SK-N-SH (cell line): ENCODE measurements around the gene ADGRF4. TPM values are rescaled to one million over a fixed set of nuclear protein-coding genes. Genes with fewer than 3 reads are reported as not detected.

Experiments used
- CTCF ChIA-PET: fragments of 300-600, 350-600 bp; formaldehyde crosslinking; extraction: SDS; loops from one replicate; lab custom pipeline; 2021; lab: Yijun Ruan, JAX
- POLR2A ChIA-PET: fragments of 350-600 bp; sonication (Branson Sonifier 250); formaldehyde crosslinking; extraction: SDS; loops from one replicate; lab custom pipeline; 2020; ENCODE audit warnings: antibody characterized with exemption, inconsistent platforms; lab: Yijun Ruan, JAX
- DNase-seq: peaks from one replicate; pipeline ENCODE4 v3.0.0; 2012
- H2AFZ ChIP-seq: fragments of 200-600 bp; sonication (generic); 2 replicates; pipeline ENCODE4 v1.8.1; 2016; ENCODE audit warnings: antibody characterized with exemption, mild to moderate bottlenecking, low read depth
- H3F3A ChIP-seq: fragments of 200-600 bp; sonication (generic); replicated peaks from 2 replicates; pipeline ENCODE3; 2016; ENCODE audit warnings: antibody characterized with exemption, mild to moderate bottlenecking; ENCODE audit not compliant: insufficient read depth
- H3K27ac ChIP-seq, 2 experiments: fragments of 200-500 bp in 1 of 2; fragments of 200-600 bp in 1 of 2; sonication (Bioruptor generic) in 1 of 2; sonication (generic), shearing (Covaris generic) in 1 of 2; 2 replicates each; pipeline versions ENCODE4 v1.5.1 to v1.6.1; 2014 to 2016; ENCODE audit warnings: low read depth in 2 of 2, inconsistent platforms in 1 of 2, low read length in 1 of 2, mild to moderate bottlenecking in 1 of 2, mixed read lengths in 1 of 2
- H3K27me3 ChIP-seq: fragments of 200-600 bp; sonication (generic), shearing (Covaris generic); 2 replicates; pipeline ENCODE4 v1.6.1; 2016; ENCODE audit warnings: mixed run types; ENCODE audit not compliant: insufficient read depth
- H3K36me3 ChIP-seq, 2 experiments: fragments of 200-500 bp in 1 of 2; fragments of 200-600 bp in 1 of 2; sonication (Bioruptor generic) in 1 of 2; sonication (generic) in 1 of 2; replicated peaks in 1 of 2; 2 replicates each; pipeline versions ENCODE3 to v1.5.1; 2014 to 2016; ENCODE audit warnings: low read length in 1 of 2, mild to moderate bottlenecking in 1 of 2; ENCODE audit not compliant: insufficient read depth in 2 of 2, control insufficient read depth in 1 of 2
- H3K4me1 ChIP-seq, 2 experiments: fragments of 200-500 bp in 1 of 2; fragments of 200-600 bp in 1 of 2; sonication (Bioruptor generic) in 1 of 2; sonication (generic), shearing (Covaris generic) in 1 of 2; 2 replicates each; pipeline versions ENCODE4 v1.5.1 to v1.6.1; 2014 to 2016; ENCODE audit warnings: low read depth in 1 of 2, low read length in 1 of 2, mixed run types in 1 of 2; ENCODE audit not compliant: insufficient read depth in 2 of 2, control insufficient read depth in 1 of 2
- H3K4me2 ChIP-seq: fragments of 200-600 bp; sonication (generic), shearing (Covaris generic); 2 replicates; pipeline ENCODE4 v1.6.1; 2017; ENCODE audit warnings: mixed run types
- H3K4me3 ChIP-seq, 2 experiments: fragments of 200-500 bp in 1 of 2; fragments of 200-600 bp in 1 of 2; sonication (Bioruptor generic) in 1 of 2; sonication (generic), shearing (Covaris generic) in 1 of 2; 2 replicates each; pipeline versions ENCODE4 v1.5.1 to v1.8.1; 2014 to 2016; ENCODE audit warnings: low read depth in 2 of 2, inconsistent platforms in 1 of 2, low read length in 1 of 2, mild to moderate bottlenecking in 1 of 2, mixed read lengths in 1 of 2, moderate library complexity in 1 of 2
- H3K79me2 ChIP-seq: fragments of 200-600 bp; sonication (generic); 2 replicates; pipeline ENCODE4 v1.8.1; 2017; ENCODE audit warnings: mild to moderate bottlenecking; ENCODE audit not compliant: insufficient read depth
- H3K9ac ChIP-seq: fragments of 200-600 bp; sonication (generic); 2 replicates; pipeline ENCODE4 v1.6.1; 2017; ENCODE audit warnings: mixed run types
- H3K9me2 ChIP-seq: fragments of 200-600 bp; sonication (generic); 2 replicates; pipeline ENCODE4 v1.6.1; 2017; ENCODE audit warnings: mixed run types
- H3K9me3 ChIP-seq: fragments of 200-600 bp; sonication (generic); 2 replicates; pipeline ENCODE4 v1.6.1; 2017; ENCODE audit warnings: mixed run types, mild to moderate bottlenecking, moderate library complexity
- H4K20me1 ChIP-seq: fragments of 200-600 bp; sonication (generic); 2 replicates; pipeline ENCODE4 v1.6.1; 2017; ENCODE audit warnings: mild to moderate bottlenecking, mixed run types; ENCODE audit not compliant: insufficient read depth
- CHD2 ChIP-seq: fragments of 150-350 bp; IDR thresholded peaks from 2 replicates; pipeline ENCODE4 v1.6.1; 2018; ENCODE audit warnings: low read length; ENCODE audit not compliant: partially characterized antibody
- ELF1 ChIP-seq: IDR thresholded peaks from 2 replicates; pipeline ENCODE4 v1.4.0; 2012
- EZH2phosphoT487 ChIP-seq: fragments of 200-600 bp; sonication (generic); IDR thresholded peaks from 2 replicates; pipeline ENCODE4 v1.6.1; 2017; ENCODE audit warnings: low read depth, mixed run types, mild to moderate bottlenecking, antibody characterized with exemption, moderate library complexity, borderline replicate concordance
- GATA2 ChIP-seq: sonication (generic); formaldehyde crosslinking; IDR thresholded peaks from 2 replicates; pipeline ENCODE4 v1.5.0; 2020; ENCODE audit warnings: mild to moderate bottlenecking, missing genetic modification reagents
- JUND ChIP-seq: IDR thresholded peaks from 2 replicates; pipeline ENCODE4 v1.4.0; 2012
- MEF2A ChIP-seq: IDR thresholded peaks from 2 replicates; pipeline ENCODE4 v1.4.0; 2012; ENCODE audit warnings: low read depth, borderline replicate concordance
- NFIC ChIP-seq: IDR thresholded peaks from 2 replicates; pipeline ENCODE4 v1.4.0; 2012; ENCODE audit warnings: borderline replicate concordance
- NRF1 ChIP-seq: IDR thresholded peaks from 2 replicates; pipeline ENCODE4 v1.6.1; 2012; ENCODE audit warnings: low read depth, mild to moderate bottlenecking, low read length
- RAD21 ChIP-seq: IDR thresholded peaks from 2 replicates; pipeline ENCODE4 v1.6.1; 2012; ENCODE audit warnings: mild to moderate bottlenecking, low read length
- RCOR1 ChIP-seq: fragments of 150-350 bp; IDR thresholded peaks from 2 replicates; pipeline ENCODE4 v1.6.1; 2017; ENCODE audit warnings: antibody characterized with exemption, low read length
- RXRA ChIP-seq: IDR thresholded peaks from 2 replicates; pipeline ENCODE4 v1.4.0; 2012; ENCODE audit warnings: low read depth, mild to moderate bottlenecking, borderline replicate concordance
- SIN3A ChIP-seq: IDR thresholded peaks from 2 replicates; pipeline ENCODE4 v1.6.1; 2012; ENCODE audit warnings: low read depth, mild to moderate bottlenecking, low read length, moderate library complexity, borderline replicate concordance
- WGBS: methylation state at CpG from one replicate; pipeline ENCODE4 v1.1.6; 2017; ENCODE audit warnings: low lambda C conversion rate; 5-methylcytosine and 5-hydroxymethylcytosine counted together
- polyA plus RNA-seq, 3 experiments: library from polyadenylated mRNA; depleted of rRNA; stranded (reverse); fragments of >200 nt; gene quantifications; 2 replicates each; pipeline ENCODE4 v1.2.3, GENCODE V29; 2012
- TF ChIP-seq, protein P1 (sequence below): IDR thresholded peaks from 2 replicates; pipeline ENCODE4 v1.4.0; 2012; ENCODE audit warnings: low read depth
- TF ChIP-seq, protein P2 (sequence below): IDR thresholded peaks from 2 replicates; pipeline ENCODE4; 2012
- TF ChIP-seq, protein P3 (sequence below): fragments of 150-350 bp; IDR thresholded peaks from 2 replicates; pipeline ENCODE4 v1.6.1; 2017; ENCODE audit warnings: antibody characterized with exemption, low read length, low read depth, borderline replicate concordance
- TF ChIP-seq, protein P4 (sequence below): IDR thresholded peaks from 2 replicates; pipeline ENCODE4 v1.4.0; 2012; ENCODE audit warnings: low read depth, borderline replicate concordance
- TF ChIP-seq, protein P5 (sequence below): IDR thresholded peaks from 2 replicates; pipeline ENCODE4 v1.6.1; 2012; ENCODE audit warnings: mild to moderate bottlenecking, low read depth, low read length, moderate library complexity

ADGRF4 gene
- polyA plus RNA-seq, 1 of the 3 experiments (the other 2 are of a cell fraction) = not detected

DNA sequence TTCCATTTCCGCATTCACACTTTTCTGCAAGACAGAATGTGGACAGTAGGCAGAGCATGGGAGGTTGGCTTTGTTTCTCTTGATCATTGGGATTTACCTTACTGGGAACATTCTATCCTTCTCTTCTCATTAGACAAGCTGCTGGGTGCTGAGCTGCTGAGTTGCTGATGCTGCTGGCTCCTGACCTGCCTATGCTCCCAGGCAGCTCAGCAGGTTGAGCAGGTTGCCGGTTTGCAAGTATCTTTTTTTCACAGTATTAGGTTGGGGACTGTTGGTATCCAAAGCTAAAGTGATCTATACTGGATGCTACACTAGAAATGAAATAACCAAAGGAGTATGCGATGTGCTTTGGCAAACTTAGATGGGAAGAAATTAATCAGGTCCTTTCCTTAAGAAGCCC is 23.7 kb upstream of the ADGRF4 start:
- no peak for DNase-seq
- Histone ChIP-seq H3K27ac (no peak overlapping the region), H3K36me3 (no peaks in the 10 kb centered on the region), H3K9ac (no peak overlapping the region), H3K27me3 (peaks cover 37% of the 10 kb centered on the region), H4K20me1 (no peaks in the 10 kb centered on the region), H3K9me3 (no peaks in the 10 kb centered on the region), H3F3A (no peaks in the 10 kb centered on the region), H3K4me3 (no peak overlapping the region), H3K4me1 (no peaks in the 10 kb centered on the region), H3K79me2 (no peaks in the 10 kb centered on the region), H2AFZ (no peak overlapping the region), H3K9me2 (no peaks in the 10 kb centered on the region), H3K4me2 (no peak overlapping the region)
- TF ChIP-seq CHD2 = no peak
- TF ChIP-seq JUND = no peak
- TF ChIP-seq, protein P1, sequence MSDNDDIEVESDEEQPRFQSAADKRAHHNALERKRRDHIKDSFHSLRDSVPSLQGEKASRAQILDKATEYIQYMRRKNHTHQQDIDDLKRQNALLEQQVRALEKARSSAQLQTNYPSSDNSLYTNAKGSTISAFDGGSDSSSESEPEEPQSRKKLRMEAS = no peak
- no peak for TF ChIP-seq RXRA
- TF ChIP-seq ELF1 = no peak
- no peak for TF ChIP-seq MEF2A
- TF ChIP-seq GATA2 (CRISPR knock-in tag) = no peak
- TF ChIP-seq, protein P2, sequence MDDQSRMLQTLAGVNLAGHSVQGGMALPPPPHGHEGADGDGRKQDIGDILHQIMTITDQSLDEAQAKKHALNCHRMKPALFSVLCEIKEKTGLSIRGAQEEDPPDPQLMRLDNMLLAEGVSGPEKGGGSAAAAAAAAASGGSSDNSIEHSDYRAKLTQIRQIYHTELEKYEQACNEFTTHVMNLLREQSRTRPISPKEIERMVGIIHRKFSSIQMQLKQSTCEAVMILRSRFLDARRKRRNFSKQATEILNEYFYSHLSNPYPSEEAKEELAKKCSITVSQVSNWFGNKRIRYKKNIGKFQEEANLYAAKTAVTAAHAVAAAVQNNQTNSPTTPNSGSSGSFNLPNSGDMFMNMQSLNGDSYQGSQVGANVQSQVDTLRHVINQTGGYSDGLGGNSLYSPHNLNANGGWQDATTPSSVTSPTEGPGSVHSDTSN = no peak
- TF ChIP-seq RCOR1 = no peak
- TF ChIP-seq, protein P3, sequence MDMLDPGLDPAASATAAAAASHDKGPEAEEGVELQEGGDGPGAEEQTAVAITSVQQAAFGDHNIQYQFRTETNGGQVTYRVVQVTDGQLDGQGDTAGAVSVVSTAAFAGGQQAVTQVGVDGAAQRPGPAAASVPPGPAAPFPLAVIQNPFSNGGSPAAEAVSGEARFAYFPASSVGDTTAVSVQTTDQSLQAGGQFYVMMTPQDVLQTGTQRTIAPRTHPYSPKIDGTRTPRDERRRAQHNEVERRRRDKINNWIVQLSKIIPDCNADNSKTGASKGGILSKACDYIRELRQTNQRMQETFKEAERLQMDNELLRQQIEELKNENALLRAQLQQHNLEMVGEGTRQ = no peak
- TF ChIP-seq, protein P4, sequence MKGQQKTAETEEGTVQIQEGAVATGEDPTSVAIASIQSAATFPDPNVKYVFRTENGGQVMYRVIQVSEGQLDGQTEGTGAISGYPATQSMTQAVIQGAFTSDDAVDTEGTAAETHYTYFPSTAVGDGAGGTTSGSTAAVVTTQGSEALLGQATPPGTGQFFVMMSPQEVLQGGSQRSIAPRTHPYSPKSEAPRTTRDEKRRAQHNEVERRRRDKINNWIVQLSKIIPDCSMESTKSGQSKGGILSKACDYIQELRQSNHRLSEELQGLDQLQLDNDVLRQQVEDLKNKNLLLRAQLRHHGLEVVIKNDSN = no peak
- TF ChIP-seq, protein P5, sequence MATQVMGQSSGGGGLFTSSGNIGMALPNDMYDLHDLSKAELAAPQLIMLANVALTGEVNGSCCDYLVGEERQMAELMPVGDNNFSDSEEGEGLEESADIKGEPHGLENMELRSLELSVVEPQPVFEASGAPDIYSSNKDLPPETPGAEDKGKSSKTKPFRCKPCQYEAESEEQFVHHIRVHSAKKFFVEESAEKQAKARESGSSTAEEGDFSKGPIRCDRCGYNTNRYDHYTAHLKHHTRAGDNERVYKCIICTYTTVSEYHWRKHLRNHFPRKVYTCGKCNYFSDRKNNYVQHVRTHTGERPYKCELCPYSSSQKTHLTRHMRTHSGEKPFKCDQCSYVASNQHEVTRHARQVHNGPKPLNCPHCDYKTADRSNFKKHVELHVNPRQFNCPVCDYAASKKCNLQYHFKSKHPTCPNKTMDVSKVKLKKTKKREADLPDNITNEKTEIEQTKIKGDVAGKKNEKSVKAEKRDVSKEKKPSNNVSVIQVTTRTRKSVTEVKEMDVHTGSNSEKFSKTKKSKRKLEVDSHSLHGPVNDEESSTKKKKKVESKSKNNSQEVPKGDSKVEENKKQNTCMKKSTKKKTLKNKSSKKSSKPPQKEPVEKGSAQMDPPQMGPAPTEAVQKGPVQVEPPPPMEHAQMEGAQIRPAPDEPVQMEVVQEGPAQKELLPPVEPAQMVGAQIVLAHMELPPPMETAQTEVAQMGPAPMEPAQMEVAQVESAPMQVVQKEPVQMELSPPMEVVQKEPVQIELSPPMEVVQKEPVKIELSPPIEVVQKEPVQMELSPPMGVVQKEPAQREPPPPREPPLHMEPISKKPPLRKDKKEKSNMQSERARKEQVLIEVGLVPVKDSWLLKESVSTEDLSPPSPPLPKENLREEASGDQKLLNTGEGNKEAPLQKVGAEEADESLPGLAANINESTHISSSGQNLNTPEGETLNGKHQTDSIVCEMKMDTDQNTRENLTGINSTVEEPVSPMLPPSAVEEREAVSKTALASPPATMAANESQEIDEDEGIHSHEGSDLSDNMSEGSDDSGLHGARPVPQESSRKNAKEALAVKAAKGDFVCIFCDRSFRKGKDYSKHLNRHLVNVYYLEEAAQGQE = no peak
- no peak for TF ChIP-seq NFIC
- no peak for TF ChIP-seq NRF1
- no peak for TF ChIP-seq EZH2phosphoT487
- no peak for TF ChIP-seq SIN3A
- no peak for TF ChIP-seq RAD21
- 2% methylated on average over 3 of the region's 3 CpGs for WGBS
- ChIA-PET POLR2A (no interaction called here), CTCF (no interaction called here)
